Left lung (tissue), 10 donors: ENCODE results near the gene GATA6. TPM values are rescaled to one million over a fixed set of nuclear protein-coding genes. Genes with fewer than 3 reads are reported as not detected.

ENCODE experiments used
- ATAC-seq: fragments of 200-7000 bp; cut with Tn5 transposase; one replicate; pipeline ENCODE4 v1.9.1; 2020; ENCODE audit warnings: moderate library complexity
- DNase-seq, 4 donors: peaks; one replicate each; pipeline ENCODE4 v3.0.0-alpha.2; 2013 to 2020
- H3K27ac ChIP-seq, 2 donors: fragments of 200-600 bp; sonication (generic) in 1 of 2; one replicate each; pipeline versions ENCODE4 v1.5.0 to v1.8.0; 2020 to 2021
- H3K27me3 ChIP-seq, 2 donors: fragments of 200-600 bp; sonication (generic) in 1 of 2; one replicate each; pipeline versions ENCODE4 v1.5.0 to v1.8.0; 2020 to 2021
- H3K36me3 ChIP-seq, 2 donors: fragments of 200-600 bp; sonication (generic) in 1 of 2; one replicate each; pipeline versions ENCODE4 v1.5.0 to v1.8.0; 2020 to 2021
- H3K4me1 ChIP-seq, 2 donors: fragments of 200-600 bp; one replicate each; pipeline ENCODE4 v1.8.0; 2021
- H3K4me3 ChIP-seq, 2 donors: fragments of 200-600 bp; sonication (generic) in 1 of 2; one replicate each; pipeline versions ENCODE4 v1.5.0 to v1.8.0; 2020 to 2021; ENCODE audit warnings: mild to moderate bottlenecking in 1 of 2
- H3K9me3 ChIP-seq, 2 donors: fragments of 200-600 bp; sonication (generic) in 1 of 2; one replicate each; pipeline versions ENCODE4 v1.5.0 to v1.8.0; 2020 to 2021
- CTCF ChIP-seq, 2 donors: fragments of 200-600 bp; sonication (generic) in 1 of 2; IDR thresholded peaks; one replicate each; pipeline versions ENCODE4 v1.5.0 to v1.8.0; 2021; ENCODE audit warnings: antibody characterized with exemption in 2 of 2
- intact Hi-C, 2 donors: fragments of 100-400 bp; cut with DNase I; formaldehyde crosslinking; loops; one replicate each; pipeline versions ENCODE4 v1.11.2 to v1.14.2; 2022
- polyA plus RNA-seq, 6 donors: library from polyadenylated mRNA; unstranded; fragments of 120-200 nt; gene quantifications; one replicate each; pipeline ENCODE4 v1.2.1, GENCODE V29; 2013; ENCODE audit not compliant: insufficient read length in 6 of 6
- total RNA-seq, 2 donors: library from RNA; stranded (reverse); fragmentation: NEBNext Ultra II Directional; extraction: Animal tissue kit (Norgen Biotek cat#: 25700); gene quantifications; one replicate each; pipeline ENCODE4 v1.2.1, GENCODE V29; 2021
- donor health status: DM: no; HTN: yes; CAD: no.
- donor health status: DM: no; HTN: no; CAD: no.

The GATA6 gene
- total and polyA plus RNA-seq, 8 donors, result 20.6 to 71.3 (median 56.8) TPM

GRCh38 chr18:22233266-22233665 is 63.9 kb downstream of the GATA6 start:
- no peak for TF ChIP-seq CTCF (IDR thresholded peaks at IDR 0.05)
- no peak for ATAC-seq
- intact Hi-C loops, result no loop called here

DNA sequence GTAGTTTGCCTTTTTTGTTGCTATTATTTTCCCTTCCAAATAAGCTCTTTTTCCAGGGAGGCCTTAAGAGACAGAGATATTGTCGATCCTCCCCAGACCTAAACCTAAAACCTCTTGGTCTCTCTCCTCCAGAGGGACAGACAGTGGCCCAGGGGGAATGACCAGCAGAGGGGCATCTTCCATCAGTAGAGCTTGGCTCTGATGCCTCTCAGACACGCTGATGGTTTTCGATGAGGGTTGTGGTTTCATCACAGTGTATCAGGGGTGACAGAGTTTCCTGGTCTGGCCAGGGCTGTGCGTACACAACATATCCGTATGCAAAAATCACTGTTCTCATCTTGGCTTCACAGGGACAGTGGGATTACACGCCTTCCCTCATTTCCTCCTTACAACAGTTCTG is 68.6 kb downstream of the GATA6 start:
- Histone ChIP-seq H3K4me1 (no peaks in the 10 kb centered on the region), H3K4me3 (no peak overlapping the region), H3K9me3 (no peaks in the 10 kb centered on the region), H3K27ac (no peak overlapping the region), H3K27me3 (no peaks in the 10 kb centered on the region), H3K36me3 (no peaks in the 10 kb centered on the region)
- intact Hi-C loops, result no loop called here
- TF ChIP-seq CTCF (IDR thresholded peaks at IDR 0.05), result no peak
- ATAC-seq (no peak), DNase-seq (no peak)

More at GRCh38 chr18:22233266-22233665, 63.9 kb downstream of the GATA6 start:
- H3K27me3 ChIP-seq, result no peaks in the 10 kb centered on the region
- DNase-seq, result no peak
- H3K27ac ChIP-seq, result no peak overlapping the region
- H3K4me3 ChIP-seq, result no peak overlapping the region
- H3K4me1 ChIP-seq, result no peaks in the 10 kb centered on the region
- no peaks in the 10 kb centered on the region for H3K36me3 ChIP-seq
- no peaks in the 10 kb centered on the region for H3K9me3 ChIP-seq

DNA sequence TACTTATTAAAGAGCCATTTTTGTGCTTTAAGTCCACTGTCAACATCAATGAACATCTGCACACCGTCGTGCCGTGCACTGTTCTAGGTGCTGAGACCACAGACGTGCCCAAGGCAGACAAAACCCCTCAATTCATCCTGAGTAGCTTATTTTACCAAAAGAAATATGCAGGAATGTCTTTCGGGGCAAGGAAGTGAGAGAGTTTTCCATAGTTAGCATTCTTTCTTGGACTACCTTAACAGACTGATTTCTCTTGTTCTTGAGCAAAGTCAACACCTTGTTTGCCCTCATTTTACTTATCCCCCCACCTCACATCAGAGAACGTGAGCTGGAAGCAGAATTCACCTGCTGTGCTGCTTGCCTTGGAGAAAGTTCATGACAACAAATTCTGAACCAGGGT is 69.3 kb downstream of the GATA6 start:
- H3K9me3 ChIP-seq, result no peaks in the 10 kb centered on the region
- H3K27ac ChIP-seq, result no peak overlapping the region
- H3K27me3 ChIP-seq, result no peaks in the 10 kb centered on the region
- DNase-seq (no peak), ATAC-seq (no peak)
- no peak for TF ChIP-seq CTCF (IDR thresholded peaks at IDR 0.05)
- H3K4me3 ChIP-seq, result no peak overlapping the region
- intact Hi-C loops, result no loop called here
- H3K36me3 ChIP-seq, result no peaks in the 10 kb centered on the region
- no peaks in the 10 kb centered on the region for H3K4me1 ChIP-seq

DNA sequence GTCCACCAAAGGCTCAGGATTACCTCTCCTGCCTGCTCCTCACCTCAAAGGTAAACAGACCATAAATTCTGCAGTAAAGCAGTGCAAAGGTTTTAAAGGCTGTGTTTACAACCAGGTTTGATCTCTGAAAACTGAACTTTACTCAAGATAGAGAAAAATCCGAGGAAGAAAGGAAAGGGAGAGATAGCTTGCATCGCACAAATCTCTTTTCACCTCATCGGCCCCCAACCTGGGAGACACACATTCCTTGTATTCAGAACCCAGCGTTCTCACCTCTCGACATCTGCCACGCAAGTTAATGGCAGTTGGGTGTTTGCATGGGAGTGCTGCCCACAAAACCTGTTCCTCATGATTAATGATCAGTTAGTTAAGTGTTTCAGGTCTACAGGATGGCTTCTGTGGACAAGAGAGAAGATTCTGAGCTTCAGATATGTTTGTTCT is 72.6 kb downstream of the GATA6 start:
- Histone ChIP-seq H3K27me3 (no peaks in the 10 kb centered on the region), H3K4me3 (no peak overlapping the region), H3K9me3 (no peaks in the 10 kb centered on the region), H3K4me1 (no peaks in the 10 kb centered on the region), H3K36me3 (no peaks in the 10 kb centered on the region), H3K27ac (no peak overlapping the region)
- intact Hi-C loops, result no loop called here
- TF ChIP-seq CTCF (IDR thresholded peaks at IDR 0.05), result no peak
- no peak for ATAC-seq
- DNase-seq, result no peak

DNA sequence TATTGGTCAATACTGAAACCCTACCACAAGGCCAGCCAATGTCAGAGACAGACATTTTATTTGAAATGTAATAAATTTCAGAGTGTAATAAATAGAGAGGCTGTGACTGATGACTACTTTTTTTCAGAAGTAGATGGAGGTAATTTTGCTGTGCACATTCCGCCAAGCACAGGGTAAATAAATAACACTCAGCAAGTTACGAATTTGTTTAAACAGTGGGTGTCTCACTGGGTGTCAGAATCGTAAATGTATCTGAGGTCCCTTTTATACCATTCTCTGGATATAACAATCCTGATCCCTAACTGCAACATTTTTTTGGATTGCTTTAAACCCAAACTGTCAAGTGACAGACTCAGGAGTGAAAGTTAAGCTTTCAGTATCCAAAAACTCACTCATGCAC is 74.1 kb downstream of the GATA6 start:
- no peak overlapping the region for H3K27ac ChIP-seq
- H3K4me3 ChIP-seq, result no peak overlapping the region
- no peaks in the 10 kb centered on the region for H3K27me3 ChIP-seq
- TF ChIP-seq CTCF (IDR thresholded peaks at IDR 0.05), result no peak
- DNase-seq (no peak), ATAC-seq (no peak)
- no peaks in the 10 kb centered on the region for H3K4me1 ChIP-seq
- no peaks in the 10 kb centered on the region for H3K9me3 ChIP-seq
- no peaks in the 10 kb centered on the region for H3K36me3 ChIP-seq
- intact Hi-C loops, result no loop called here
